ENCODE results near the gene PIEZO2. TPM values are rescaled to one million over a fixed set of nuclear protein-coding genes. Genes with fewer than 3 reads are reported as not detected.

Gene PIEZO2
- total RNA-seq, 1 donor from 2014 or later, result 1.7 TPM

Small RNA genes within 50 kb of the gene (microRNA-seq; reads per million reads assigned to microRNA genes)
- not detected for gene MIR6788 (ENCODE audit: borderline number of aligned reads, unreplicated experiment)
